HG03565 (cell line): ENCODE results near the gene MYL5.
"Not testable (repeated sequence)": the region's sequence is repeated elsewhere in the genome, so short reads cannot be mapped to it uniquely, and the experiment has no call there.

Experiments
- ATAC-seq: cut with Tn5 transposase; IDR thresholded peaks from one replicate; pipeline ENCODE4 v1.9.1; 2021; ENCODE audit warnings: mild to moderate bottlenecking, moderate library complexity; ENCODE audit not compliant: unreplicated experiment

The MYL5 gene

GRCh38 chr4:722851-723360 is 48.6 kb downstream of the MYL5 start:
- ATAC-seq = no peak

DNA sequence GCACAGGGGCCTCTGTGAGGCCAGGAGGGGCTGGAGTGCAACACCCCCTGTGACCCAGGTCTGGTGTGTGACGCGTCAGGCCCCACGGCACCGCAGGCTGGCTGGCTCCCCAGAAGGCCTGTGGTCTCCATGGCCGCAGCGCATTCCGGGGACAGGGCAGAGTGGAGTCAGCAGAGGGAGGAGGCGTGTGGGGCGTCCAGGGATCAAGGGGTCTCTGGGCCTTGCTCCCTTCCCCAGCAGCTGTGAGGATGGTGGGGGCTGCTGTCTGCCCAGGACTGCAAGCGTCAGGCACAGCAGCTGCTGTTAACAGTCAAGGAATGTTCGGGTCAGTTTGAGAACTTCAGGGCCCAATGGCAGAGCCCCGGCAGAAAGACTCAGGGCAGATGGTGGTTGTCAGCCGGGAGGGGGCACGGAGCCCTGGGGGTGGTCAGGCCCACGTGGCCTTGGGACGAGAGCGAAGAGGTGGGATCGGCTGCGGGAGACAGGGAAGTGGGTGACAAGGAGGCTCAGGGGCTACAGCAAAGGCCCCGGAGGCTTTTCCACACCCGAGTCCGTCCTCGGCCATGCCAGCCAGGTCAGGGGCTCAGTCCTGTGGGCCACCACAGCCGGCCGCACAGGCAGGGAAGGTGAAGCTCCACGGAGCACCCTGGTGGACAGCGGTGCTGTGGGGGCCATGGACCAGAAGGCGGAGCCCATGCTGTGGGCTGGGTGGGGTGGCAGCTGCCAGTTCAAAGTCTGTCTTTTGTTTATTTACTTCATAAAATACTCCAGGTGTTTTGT is 49.6 kb downstream of the MYL5 start:
- no peak for ATAC-seq

DNA sequence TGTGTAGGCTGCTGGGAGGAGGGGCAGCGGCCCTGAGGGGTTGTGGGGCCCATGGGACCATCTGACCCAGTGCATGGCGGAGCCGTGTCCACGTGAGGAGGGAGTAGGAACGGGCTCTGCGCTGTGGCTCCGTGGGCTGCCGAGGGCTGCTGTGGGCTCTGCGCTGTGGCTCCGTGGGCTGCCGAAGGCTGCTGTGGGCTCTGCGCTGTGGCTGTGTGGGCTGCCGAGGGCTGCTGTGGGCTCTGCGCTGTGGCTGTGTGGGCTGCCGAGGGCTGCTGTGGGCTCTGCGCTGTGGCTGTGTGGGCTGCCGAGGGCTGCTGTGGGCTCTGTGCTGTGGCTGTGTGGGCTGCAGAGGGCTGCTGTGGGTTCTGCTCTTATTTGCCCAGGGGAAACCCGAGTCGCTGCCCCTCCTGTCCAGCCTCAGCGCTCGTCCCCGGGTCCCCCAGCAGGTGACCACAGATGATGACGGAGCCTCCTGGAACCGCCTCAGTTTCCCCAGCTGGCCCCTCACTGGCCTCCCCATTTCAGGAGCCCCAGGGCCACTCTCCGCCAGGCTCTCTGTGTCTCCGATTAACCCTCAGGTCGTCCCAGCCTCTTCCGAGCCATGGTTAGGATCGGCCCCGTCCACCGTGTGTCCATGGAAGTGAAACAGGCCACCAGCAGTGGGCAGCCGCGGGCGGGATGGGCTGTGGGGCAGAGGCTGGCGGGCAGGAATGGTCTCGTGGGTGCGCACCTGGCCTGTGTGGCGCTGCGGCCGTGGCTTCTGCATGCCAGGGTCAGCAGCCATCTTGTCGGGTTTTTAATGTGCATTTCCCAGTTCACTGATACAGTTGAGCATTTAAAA is 51.3 kb downstream of the MYL5 start:
- no peak for ATAC-seq

DNA sequence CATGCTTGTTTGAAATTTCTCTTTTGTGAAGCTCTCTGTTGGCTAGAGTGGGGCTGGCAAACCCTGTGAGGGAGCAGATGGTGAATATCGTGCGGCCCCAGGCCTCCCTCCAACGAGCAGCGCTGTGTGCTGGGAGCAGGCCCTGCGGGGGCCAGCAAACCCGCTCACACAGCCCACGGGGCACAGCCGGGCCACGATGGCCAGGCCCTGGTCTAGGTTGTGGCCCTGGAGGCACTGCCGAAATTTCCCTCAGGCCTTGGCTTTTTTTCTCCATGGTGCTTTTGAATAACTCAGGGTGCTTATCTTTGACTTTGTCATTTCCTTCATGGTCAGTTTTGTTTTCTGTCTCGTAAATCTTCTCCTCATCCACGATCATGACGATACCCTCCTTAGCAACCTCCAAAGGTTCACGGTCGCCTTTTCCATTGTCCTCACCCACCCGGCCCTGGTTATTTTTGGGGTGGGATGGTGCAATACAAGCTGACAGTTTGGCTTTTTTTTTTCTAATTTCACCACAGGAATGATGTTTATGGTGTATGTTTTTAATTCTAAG is 52.0 kb downstream of the MYL5 start:
- ATAC-seq = no peak

DNA sequence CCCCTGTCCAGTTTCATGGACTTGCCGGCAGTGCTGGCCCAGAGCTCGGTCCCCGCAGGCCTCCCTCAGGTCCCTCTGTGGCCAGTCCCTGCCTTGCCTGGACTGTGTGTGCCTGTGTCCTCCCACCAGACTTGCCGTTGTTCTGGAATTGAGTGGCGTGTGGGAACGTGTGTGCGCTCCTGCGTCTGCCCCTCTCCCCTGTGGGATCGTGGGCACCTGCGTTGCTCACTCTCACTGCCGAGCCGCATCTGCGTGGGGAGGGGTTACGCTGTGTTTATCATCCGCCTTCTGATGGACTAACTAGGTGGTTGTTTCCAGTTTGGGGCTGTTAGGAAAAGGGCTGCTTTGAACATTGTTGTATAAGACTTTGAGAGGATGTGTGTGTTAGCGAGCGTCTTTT is 52.5 kb downstream of the MYL5 start:
- ATAC-seq = no peak

DNA sequence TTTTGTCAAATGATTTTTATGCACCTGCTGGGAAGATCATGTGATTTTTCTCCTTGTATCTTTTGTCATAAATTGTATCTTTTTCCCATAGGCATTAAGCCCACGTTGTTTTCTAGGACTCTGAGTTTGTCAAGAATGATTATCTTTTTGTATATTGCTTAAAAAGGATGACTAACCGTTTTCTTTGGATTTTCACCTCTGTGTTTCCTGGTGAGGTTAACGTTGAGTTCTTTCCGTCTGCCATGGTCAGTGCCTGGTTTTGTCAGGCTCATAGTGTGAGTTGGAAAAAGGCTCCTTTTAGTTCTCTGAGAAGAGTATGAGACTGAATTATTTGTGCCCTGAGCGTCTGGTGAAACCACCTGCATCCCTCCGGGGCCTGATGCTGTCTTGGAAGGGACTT is 53.2 kb downstream of the MYL5 start:
- ATAC-seq = no peak

GRCh38 chr4:729336-730315 is 55.3 kb downstream of the MYL5 start:
- ATAC-seq = no peak

DNA sequence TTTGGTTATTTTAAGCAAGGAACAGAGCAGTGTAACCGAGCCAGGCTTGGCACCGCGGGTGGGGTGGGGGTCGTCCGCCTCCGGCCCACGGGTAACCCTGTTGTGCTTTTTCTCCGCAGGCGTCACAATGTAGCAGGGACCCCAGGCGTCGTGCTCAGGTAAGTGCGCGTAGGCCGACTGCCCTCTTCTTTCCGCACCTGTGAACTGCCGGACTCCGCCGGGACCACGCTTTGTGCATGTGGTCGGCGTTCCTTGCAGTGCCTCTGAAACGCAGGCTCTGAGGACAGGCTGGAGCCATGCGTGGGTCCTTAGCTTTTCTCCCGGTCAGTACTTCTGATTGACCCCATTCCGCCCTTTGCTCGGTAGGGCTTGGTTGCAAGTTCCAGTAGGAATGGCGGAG is 56.2 kb downstream of the MYL5 start:
- ATAC-seq = no peak

DNA sequence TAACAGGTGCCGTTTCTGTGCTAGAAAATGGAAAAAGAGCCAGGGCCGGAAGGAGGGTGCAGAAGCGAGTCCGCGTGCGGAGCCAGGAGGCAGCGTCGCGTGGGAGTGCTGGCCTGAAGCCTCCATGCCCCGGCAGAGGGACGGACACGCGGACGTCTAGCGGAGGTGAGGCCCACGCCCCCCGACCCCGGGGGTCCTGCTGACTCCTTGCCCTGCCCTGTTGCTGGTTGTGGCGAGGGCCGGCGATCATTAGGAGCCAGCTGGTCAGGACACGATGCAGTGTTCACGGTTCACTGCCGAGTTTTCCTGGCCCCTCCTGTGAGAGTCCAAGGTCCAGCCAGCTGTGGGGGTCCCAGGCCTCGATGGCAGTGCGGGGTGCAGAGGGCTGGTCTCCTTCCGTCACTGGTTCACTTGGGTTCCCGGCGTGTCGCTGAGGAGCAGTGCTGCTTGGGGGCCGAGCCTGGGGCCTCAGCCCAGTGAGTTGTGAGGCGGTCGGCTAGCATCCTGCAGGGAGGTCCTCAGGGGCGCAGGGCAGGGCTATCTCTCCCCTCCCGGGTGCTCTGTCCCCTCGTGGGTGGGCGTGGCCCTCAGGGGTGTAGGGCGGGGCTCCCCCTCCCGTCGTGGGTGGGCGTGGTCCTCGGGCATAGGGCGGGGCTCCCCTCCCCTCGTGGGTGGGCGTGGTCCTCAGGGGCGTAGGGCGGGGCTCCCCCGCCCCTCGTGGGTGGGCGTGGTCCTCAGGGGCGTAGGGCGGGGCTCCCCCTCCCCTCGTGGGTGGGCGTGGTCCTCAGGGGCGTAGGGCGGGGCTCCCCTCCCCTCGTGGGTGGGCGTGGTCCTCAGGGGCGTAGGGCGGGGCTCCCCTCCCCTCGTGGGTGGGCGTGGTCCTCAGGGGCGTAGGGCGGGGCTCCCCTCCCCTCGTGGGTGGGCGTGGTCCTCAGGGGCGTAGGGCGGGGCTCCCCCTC is 56.9 kb downstream of the MYL5 start:
- not testable (repeated sequence) for ATAC-seq
